ENCODE results near the gene ANKRD39. TPM values are rescaled to one million over a fixed set of nuclear protein-coding genes. Genes with fewer than 3 reads are reported as not detected.

Gene ANKRD39
- total RNA-seq, 2 experiments from 2014 or later: 22.6 TPM

DNA sequence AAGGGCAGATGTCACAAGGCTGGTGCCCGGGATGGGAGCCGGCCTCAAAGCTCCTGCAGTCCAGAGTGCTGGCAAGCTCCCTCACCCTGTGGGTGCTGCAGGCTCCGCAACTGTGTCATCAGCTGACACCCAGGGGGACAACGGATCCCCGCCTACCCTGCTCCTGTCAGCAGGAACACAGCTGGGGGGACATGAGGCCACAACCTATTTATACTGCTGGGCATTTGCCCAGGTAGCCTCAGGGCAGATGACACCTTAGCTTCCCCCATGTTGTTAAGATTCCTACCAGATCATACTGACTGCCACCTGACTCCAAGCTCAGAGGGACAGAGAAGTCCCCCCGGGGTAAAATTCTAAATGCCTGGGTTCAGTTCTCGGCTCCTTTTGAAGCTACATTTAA lies 15.2 kb downstream of the ANKRD39 start:
- CTCF ChIA-PET: interaction anchor here (0.8 to 4.0 kb wide), 6 partner anchors 9 to 96 kb away, joined by 3 to 29 read pairs (median 4); partner anchors contain the start of genes ANKRD39 and CNNM3
- peaks cover 18% of the 10 kb centered on the region for H3K4me1 Mint-ChIP-seq (ENCODE audit: low read depth)
- H3K4me3 Mint-ChIP-seq: no peak overlapping the region
- H3K27me3 Mint-ChIP-seq: no peaks in the 10 kb centered on the region
- DNase-seq (no peak), ATAC-seq (no peak)
- intact Hi-C loops (cut with micrococcal nuclease): no loop called here
- POLR2A ChIA-PET: interaction anchor here (0.8 to 3.6 kb wide), 4 partner anchors 9 to 85 kb away, joined by 3 to 20 read pairs (median 3); partner anchors contain the start of gene ANKRD39
- no peak overlapping the region for H3K27ac Mint-ChIP-seq
- H3K36me3 Mint-ChIP-seq (ENCODE audit: low read depth): peaks cover 6% of the 10 kb centered on the region
- no peaks in the 10 kb centered on the region for H3K9me3 Mint-ChIP-seq
- TF ChIP-seq, protein P1, sequence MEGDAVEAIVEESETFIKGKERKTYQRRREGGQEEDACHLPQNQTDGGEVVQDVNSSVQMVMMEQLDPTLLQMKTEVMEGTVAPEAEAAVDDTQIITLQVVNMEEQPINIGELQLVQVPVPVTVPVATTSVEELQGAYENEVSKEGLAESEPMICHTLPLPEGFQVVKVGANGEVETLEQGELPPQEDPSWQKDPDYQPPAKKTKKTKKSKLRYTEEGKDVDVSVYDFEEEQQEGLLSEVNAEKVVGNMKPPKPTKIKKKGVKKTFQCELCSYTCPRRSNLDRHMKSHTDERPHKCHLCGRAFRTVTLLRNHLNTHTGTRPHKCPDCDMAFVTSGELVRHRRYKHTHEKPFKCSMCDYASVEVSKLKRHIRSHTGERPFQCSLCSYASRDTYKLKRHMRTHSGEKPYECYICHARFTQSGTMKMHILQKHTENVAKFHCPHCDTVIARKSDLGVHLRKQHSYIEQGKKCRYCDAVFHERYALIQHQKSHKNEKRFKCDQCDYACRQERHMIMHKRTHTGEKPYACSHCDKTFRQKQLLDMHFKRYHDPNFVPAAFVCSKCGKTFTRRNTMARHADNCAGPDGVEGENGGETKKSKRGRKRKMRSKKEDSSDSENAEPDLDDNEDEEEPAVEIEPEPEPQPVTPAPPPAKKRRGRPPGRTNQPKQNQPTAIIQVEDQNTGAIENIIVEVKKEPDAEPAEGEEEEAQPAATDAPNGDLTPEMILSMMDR (IDR thresholded peaks at IDR 0.05): no peak

DNA sequence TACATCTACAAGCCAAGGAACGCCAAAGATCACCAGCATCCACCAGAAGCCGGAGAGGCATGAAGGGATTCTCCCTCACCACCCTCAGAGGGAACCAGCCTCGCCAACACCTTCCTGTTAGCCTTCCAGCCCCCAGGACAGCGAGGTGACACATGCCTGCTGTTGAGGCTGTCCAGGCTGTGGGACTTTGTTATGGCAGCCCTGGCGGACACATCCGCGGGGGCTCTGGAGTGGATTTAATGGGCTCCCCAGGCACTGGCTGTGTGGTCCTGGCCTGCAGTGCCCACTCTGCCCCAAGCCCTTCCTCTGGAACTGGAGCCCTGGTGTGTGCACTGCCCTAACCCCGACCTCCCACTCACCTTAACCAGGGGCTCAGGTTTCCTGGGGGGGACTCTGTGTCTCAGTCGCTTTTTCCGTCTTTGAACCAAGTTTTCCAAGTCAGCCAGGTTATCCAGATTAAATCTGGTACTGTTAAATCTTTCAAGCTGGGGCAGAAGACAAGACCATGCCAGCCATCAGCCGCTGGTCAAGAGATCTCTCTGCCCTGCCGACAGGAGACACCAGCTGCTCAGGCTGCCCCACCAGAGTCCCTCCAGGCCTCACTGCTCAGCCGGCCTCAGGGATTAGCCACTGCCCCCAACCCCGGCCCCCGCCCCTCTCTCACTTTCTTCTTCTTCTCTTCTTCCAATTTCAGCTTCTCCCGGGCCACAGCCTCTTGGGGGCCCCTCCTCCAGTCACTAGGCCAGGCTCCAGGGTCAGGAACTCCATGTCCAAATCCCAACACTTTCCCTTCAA lies 15.9 kb downstream of the ANKRD39 start:
- Mint-ChIP-seq H3K27ac (no peak overlapping the region), H3K4me3 (no peak overlapping the region), H3K27me3 (no peaks in the 10 kb centered on the region), H3K9me3 (no peaks in the 10 kb centered on the region), H3K4me1 (ENCODE audit: low read depth) (peaks cover 18% of the 10 kb centered on the region), H3K36me3 (ENCODE audit: low read depth) (peaks cover 4% of the 10 kb centered on the region)
- intact Hi-C loops (cut with micrococcal nuclease): no loop called here
- no peak for DNase-seq
- TF ChIP-seq, protein P1 (IDR thresholded peaks at IDR 0.05): no peak
- ATAC-seq: no peak
- ChIA-PET CTCF (interaction anchor here (0.8 to 4.0 kb wide), 3 partner anchors 15 to 42 kb away, joined by 3 to 29 read pairs (median 4); partner anchors contain the start of gene ANKRD39), POLR2A (interaction anchor here (0.8 to 3.6 kb wide), 3 partner anchors 15 to 85 kb away, joined by 3 to 20 read pairs (median 3); partner anchors contain the start of gene ANKRD39)

- DNase-seq (no peak), ATAC-seq (no peak)
- CTCF ChIA-PET: interaction anchor here (0.9 to 2.0 kb wide), 4 partner anchors 17 to 111 kb away, joined by 3 to 9 read pairs (median 4); partner anchors contain the start of genes ANKRD39 and CNNM3
- POLR2A ChIA-PET: interaction anchor here (0.5 to 1.6 kb wide), 8 partner anchors 9 to 857 kb away, joined by 3 to 8 read pairs (median 3); partner anchors contain the start of genes ANKRD39 and CNNM3
- Mint-ChIP-seq H3K27ac (no peak overlapping the region), H3K27me3 (no peaks in the 10 kb centered on the region), H3K36me3 (ENCODE audit: low read depth) (peaks cover 3% of the 10 kb centered on the region), H3K9me3 (no peaks in the 10 kb centered on the region), H3K4me1 (ENCODE audit: low read depth) (peaks cover 18% of the 10 kb centered on the region), H3K4me3 (no peak overlapping the region)
- TF ChIP-seq, protein P1 (IDR thresholded peaks at IDR 0.05): no peak
- intact Hi-C loops (cut with micrococcal nuclease): no loop called here
Measured at GRCh38 chr2:96839875-96840850, 17.7 kb downstream of the ANKRD39 start.

DNA sequence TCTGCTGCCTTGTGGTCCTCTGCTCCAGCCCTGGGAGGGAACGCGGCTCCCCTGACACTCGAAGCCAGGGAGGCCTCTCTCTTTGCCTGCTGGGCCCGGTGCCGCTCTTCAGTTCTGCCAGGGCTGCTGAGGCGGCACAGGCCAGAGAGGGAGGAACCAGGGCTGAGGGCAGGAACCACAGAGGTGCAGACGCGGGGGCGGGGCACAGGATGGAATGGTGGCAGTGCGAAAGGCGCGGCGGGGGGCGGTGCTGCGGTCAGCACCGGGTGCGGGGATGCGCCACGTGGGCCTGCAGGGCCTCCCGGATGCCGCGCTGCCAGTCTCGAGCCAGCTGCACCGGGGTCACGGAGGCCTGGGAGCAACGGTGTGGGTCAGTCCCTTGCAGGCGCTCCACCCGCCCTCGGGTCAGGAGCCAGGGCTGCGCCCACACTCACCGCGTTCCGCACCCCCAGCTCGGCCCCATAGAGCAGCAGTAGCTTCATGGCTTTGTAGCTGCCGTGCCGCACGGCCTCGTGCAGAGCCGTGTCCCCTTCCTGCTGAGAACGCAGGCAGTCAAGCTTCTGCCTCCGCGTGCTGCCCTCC lies 18.4 kb downstream of the ANKRD39 start:
- H3K27me3 Mint-ChIP-seq: no peaks in the 10 kb centered on the region
- ChIA-PET CTCF (interaction anchor here (0.9 to 2.0 kb wide), 4 partner anchors 18 to 112 kb away, joined by 3 to 9 read pairs (median 4); partner anchors contain the start of genes ANKRD39 and CNNM3), POLR2A (interaction anchor here (0.7 to 1.6 kb wide), 5 partner anchors 8 to 123 kb away, joined by 3 to 8 read pairs (median 4); partner anchors contain the start of gene ANKRD39)
- H3K4me3 Mint-ChIP-seq: peak overlapping the region; percentile 42
- H3K27ac Mint-ChIP-seq: peak overlapping the region; percentile 61
- DNase-seq (peak; percentile 92), ATAC-seq (peak; percentile 92)
- peaks cover 5% of the 10 kb centered on the region for H3K36me3 Mint-ChIP-seq (ENCODE audit: low read depth)
- H3K9me3 Mint-ChIP-seq: no peaks in the 10 kb centered on the region
- intact Hi-C loops (cut with micrococcal nuclease): no loop called here
- peaks cover 18% of the 10 kb centered on the region for H3K4me1 Mint-ChIP-seq (ENCODE audit: low read depth)
- TF ChIP-seq, protein P1 (IDR thresholded peaks at IDR 0.05): no peak
